Pulmonary artery endothelial cell (primary cell): ENCODE data around the gene ZNF70. TPM values are rescaled to one million over a fixed set of nuclear protein-coding genes. Genes with fewer than 3 reads are reported as not detected.

Source experiments
- DNase-seq: peaks from one replicate; pipeline ENCODE4 v3.0.0-alpha.2; 2011; ENCODE audit warnings: low read depth, low spot score
- total RNA-seq: library from RNA; depleted of rRNA; stranded (reverse); fragments of >200 nt; gene quantifications from 2 replicates; pipeline ENCODE4 v1.2.3, GENCODE V29; 2014

ZNF70 gene
- total RNA-seq, 1 donor from 2014 or later = 2.6 TPM

- DNase-seq = no peak
Measured at GRCh38 chr22:23695141-23695540, 55.8 kb downstream of the ZNF70 start.

- no peak for DNase-seq
Measured at GRCh38 chr22:23693979-23694680, 56.8 kb downstream of the ZNF70 start.

GRCh38 chr22:23692598-23693291, 58.2 kb downstream of the ZNF70 start:
- no peak for DNase-seq

- DNase-seq = no peak
Measured at GRCh38 chr22:23691748-23692423, 59.0 kb downstream of the ZNF70 start.

GRCh38 chr22:23690713-23691112, 60.2 kb downstream of the ZNF70 start, which contains the start of gene RGL4:
Gene RGL4 (plus strand): TSS chr22:23691013. CDS start chr22:23692031, 1,018 bp downstream.
- no peak for DNase-seq

- no peak for DNase-seq
Measured at GRCh38 chr22:23689414-23689813, 61.5 kb downstream of the ZNF70 start.

Other genes starting within 250 kb of the ZNF70 start
- not detected in 2 replicates for gene IGLL1, start 170.8 kb downstream of the ZNF70 start, total RNA-seq
- 0.13 TPM in 1 of 2 replicates, not detected in the other for gene DRICH1, start 118.8 kb downstream of the ZNF70 start, total RNA-seq
- not detected in 2 replicates for gene RGL4, start 60.1 kb downstream of the ZNF70 start, total RNA-seq
- gene VPREB3, start 3.3 kb upstream of the ZNF70 start, total RNA-seq = not detected in 2 replicates
- 0.42 and 1.4 TPM in 2 replicates for gene C22orf15, start 11.9 kb upstream of the ZNF70 start, total RNA-seq
- 11.3 and 12.2 TPM in 2 replicates for gene CHCHD10, start 16.9 kb upstream of the ZNF70 start, total RNA-seq
- gene MMP11, start 21.7 kb upstream of the ZNF70 start, total RNA-seq = 4.5 and 9.9 TPM in 2 replicates
- gene SMARCB1, start 35.9 kb upstream of the ZNF70 start, total RNA-seq = 35.2 and 38.0 TPM in 2 replicates
- gene DERL3, start 87.9 kb upstream of the ZNF70 start, total RNA-seq = 0.26 and 1.5 TPM in 2 replicates
- gene SLC2A11, start 106.8 kb upstream of the ZNF70 start, total RNA-seq = 5.6 and 8.0 TPM in 2 replicates
- 204 and 418 TPM in 2 replicates for gene MIF, start 143.3 kb upstream of the ZNF70 start, total RNA-seq
- gene GSTT2B, start 210.1 kb upstream of the ZNF70 start, total RNA-seq = 4.2 and 4.8 TPM in 2 replicates
- gene DDTL, start 215.8 kb upstream of the ZNF70 start, total RNA-seq = 0.99 and 1.7 TPM in 2 replicates
- 93.9 and 184 TPM in 2 replicates for gene DDT, start 223.3 kb upstream of the ZNF70 start, total RNA-seq
- gene GSTT2, start 229.0 kb upstream of the ZNF70 start, total RNA-seq = 0.35 and 1.5 TPM in 2 replicates